ENCODE measurements around the gene TAF1B. TPM values are rescaled to one million over a fixed set of nuclear protein-coding genes. Genes with fewer than 3 reads are reported as not detected.

TAF1B gene
- polyA plus RNA-seq, 12 donors = 9.8 to 22.9 (median 13.4) TPM; not detected in 1

DNA sequence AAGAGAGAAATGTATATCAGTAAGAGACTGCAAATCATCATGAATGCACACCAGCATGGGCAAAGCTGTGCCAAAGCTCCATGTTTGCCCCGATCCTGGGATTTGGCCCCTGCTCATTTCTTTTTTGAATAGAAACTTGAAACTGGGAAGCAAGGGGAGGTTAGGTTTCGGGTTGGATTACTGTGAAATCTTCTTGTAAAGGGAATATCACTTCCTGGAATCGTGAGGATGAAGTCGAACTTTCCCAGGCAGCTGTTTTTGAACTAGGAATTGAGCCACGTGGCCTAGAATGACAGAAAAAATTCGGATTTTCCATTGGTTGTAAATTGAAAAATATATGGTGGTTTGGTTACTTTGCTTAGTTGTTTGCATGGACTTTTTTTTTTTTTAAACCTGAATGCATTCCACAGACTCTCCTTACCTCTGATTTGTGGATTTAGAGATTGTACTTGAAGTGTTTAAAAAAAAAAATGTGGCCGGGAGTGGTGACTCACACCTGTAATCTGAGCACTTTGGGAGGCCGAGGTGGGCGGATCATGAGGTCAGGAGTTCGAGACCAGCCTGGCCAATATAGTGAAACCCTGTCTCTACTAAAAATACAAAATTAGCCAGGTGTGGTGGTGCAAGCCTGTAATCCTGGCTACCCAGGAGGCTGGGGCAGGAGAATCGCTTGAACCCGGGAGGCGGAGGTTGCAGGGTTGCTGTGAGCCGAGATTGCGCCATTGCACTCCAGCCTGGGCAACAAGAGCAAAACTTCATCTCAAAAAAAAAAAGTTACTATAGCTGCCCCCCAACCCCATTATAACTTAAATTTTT, 140.3 kb downstream of the TAF1B start:
- no peak for DNase-seq

Other genes with a start within 250 kb of the TAF1B start
- 100 to 1,000 TPM in 11 of 12 donors, not detected in 1; 181 to 297 (median 246) TPM for gene YWHAQ, start 212.5 kb upstream of the TAF1B start, polyA plus RNA-seq (ENCODE audit: insufficient read length in 12 of 12)
- gene GRHL1, start 108.2 kb downstream of the TAF1B start, polyA plus RNA-seq (ENCODE audit: insufficient read length in 12 of 12) = 10 to 100 TPM in 2 of 12 donors, 1 to 10 TPM in 4, under 1 TPM in 4, not detected in 2; 0.70 to 25.1 (median 1.4) TPM
- 10 to 100 TPM in 11 of 12 donors, not detected in 1; 23.1 to 30.8 (median 25.2) TPM for gene KLF11, start 200.1 kb downstream of the TAF1B start, polyA plus RNA-seq (ENCODE audit: insufficient read length in 12 of 12)
- gene CYS1, start 236.9 kb downstream of the TAF1B start, polyA plus RNA-seq (ENCODE audit: insufficient read length in 12 of 12) = 10 to 100 TPM in 6 of 12 donors, 1 to 10 TPM in 5, not detected in 1; 3.8 to 20.2 (median 10.6) TPM